ENCODE measurements around the gene TOR3A.

Gene TOR3A

GRCh38 chr1:179090923-179091322 is 9.1 kb downstream of the TOR3A start:
- TF ChIP-seq FOXP2 (optimal IDR thresholded peaks at IDR 0.05; ENCODE audit: borderline replicate concordance, extremely low read depth, extremely low read length, insufficient read depth) (no peak), POLR2AphosphoS5 (IDR thresholded peaks at IDR 0.05; ENCODE audit: low read depth, low read length) (no peak), SIN3A (IDR thresholded peaks at IDR 0.05; ENCODE audit: borderline replicate concordance, insufficient read depth, low read length) (no peak), TAF1 (IDR thresholded peaks at IDR 0.05; ENCODE audit: borderline replicate concordance, insufficient read depth, low read length) (no peak)
- TF ChIP-seq, protein P1, sequence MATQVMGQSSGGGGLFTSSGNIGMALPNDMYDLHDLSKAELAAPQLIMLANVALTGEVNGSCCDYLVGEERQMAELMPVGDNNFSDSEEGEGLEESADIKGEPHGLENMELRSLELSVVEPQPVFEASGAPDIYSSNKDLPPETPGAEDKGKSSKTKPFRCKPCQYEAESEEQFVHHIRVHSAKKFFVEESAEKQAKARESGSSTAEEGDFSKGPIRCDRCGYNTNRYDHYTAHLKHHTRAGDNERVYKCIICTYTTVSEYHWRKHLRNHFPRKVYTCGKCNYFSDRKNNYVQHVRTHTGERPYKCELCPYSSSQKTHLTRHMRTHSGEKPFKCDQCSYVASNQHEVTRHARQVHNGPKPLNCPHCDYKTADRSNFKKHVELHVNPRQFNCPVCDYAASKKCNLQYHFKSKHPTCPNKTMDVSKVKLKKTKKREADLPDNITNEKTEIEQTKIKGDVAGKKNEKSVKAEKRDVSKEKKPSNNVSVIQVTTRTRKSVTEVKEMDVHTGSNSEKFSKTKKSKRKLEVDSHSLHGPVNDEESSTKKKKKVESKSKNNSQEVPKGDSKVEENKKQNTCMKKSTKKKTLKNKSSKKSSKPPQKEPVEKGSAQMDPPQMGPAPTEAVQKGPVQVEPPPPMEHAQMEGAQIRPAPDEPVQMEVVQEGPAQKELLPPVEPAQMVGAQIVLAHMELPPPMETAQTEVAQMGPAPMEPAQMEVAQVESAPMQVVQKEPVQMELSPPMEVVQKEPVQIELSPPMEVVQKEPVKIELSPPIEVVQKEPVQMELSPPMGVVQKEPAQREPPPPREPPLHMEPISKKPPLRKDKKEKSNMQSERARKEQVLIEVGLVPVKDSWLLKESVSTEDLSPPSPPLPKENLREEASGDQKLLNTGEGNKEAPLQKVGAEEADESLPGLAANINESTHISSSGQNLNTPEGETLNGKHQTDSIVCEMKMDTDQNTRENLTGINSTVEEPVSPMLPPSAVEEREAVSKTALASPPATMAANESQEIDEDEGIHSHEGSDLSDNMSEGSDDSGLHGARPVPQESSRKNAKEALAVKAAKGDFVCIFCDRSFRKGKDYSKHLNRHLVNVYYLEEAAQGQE (IDR thresholded peaks at IDR 0.05; ENCODE audit: insufficient read depth in 1 of 2, low read depth in 2 of 2, low read length in 2 of 2): no peak

GRCh38 chr1:179091691-179092165 is 9.9 kb downstream of the TOR3A start:
- TF ChIP-seq TAF1 (IDR thresholded peaks at IDR 0.05; ENCODE audit: borderline replicate concordance, insufficient read depth, low read length) (no peak), POLR2AphosphoS5 (IDR thresholded peaks at IDR 0.05; ENCODE audit: low read depth, low read length) (no peak), SIN3A (IDR thresholded peaks at IDR 0.05; ENCODE audit: borderline replicate concordance, insufficient read depth, low read length) (no peak), FOXP2 (optimal IDR thresholded peaks at IDR 0.05; ENCODE audit: borderline replicate concordance, extremely low read depth, extremely low read length, insufficient read depth) (no peak)
- TF ChIP-seq, protein P1 (IDR thresholded peaks at IDR 0.05; ENCODE audit: insufficient read depth in 1 of 2, low read depth in 2 of 2, low read length in 2 of 2): no peak

DNA sequence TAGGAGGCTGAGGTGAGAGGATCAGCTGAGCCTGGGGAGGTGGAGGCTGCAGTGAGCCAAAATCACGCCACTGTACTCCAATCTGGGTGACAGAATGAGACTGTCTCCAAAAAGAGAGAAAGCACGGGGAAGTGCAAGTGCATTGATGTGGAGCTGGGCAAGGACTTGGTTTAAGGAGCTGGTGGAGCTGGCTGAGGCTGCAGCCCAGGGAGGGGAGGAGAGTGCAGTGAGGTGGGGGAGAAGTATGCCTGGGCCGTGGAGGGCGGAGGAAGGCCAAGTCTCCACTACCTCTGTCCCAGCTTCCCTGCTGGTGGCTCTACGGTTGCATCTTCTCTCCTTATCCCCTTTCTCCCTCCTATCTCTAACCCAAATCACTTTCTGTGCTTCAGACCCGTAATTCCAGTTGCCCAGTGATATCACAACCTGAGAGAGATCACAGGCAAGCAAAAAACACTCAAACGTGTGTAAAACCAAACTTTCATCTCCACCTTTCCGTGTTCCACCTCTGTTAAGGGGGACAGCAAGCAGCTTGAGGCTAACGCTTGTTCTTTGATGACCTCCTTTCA is 11.1 kb downstream of the TOR3A start:
- TF ChIP-seq, protein P1 (IDR thresholded peaks at IDR 0.05; ENCODE audit: insufficient read depth in 1 of 2, low read depth in 2 of 2, low read length in 2 of 2): no peak
- TF ChIP-seq SIN3A (IDR thresholded peaks at IDR 0.05; ENCODE audit: borderline replicate concordance, insufficient read depth, low read length) (no peak), FOXP2 (optimal IDR thresholded peaks at IDR 0.05; ENCODE audit: borderline replicate concordance, extremely low read depth, extremely low read length, insufficient read depth) (no peak)

GRCh38 chr1:179094818-179095217 is 12.9 kb downstream of the TOR3A start:
- TF ChIP-seq POLR2AphosphoS5 (IDR thresholded peaks at IDR 0.05; ENCODE audit: low read depth, low read length) (no peak), TAF1 (IDR thresholded peaks at IDR 0.05; ENCODE audit: borderline replicate concordance, insufficient read depth, low read length) (no peak), SIN3A (IDR thresholded peaks at IDR 0.05; ENCODE audit: borderline replicate concordance, insufficient read depth, low read length) (no peak), FOXP2 (optimal IDR thresholded peaks at IDR 0.05; ENCODE audit: borderline replicate concordance, extremely low read depth, extremely low read length, insufficient read depth) (no peak)
- TF ChIP-seq, protein P1 (IDR thresholded peaks at IDR 0.05; ENCODE audit: insufficient read depth in 1 of 2, low read depth in 2 of 2, low read length in 2 of 2): no peak

DNA sequence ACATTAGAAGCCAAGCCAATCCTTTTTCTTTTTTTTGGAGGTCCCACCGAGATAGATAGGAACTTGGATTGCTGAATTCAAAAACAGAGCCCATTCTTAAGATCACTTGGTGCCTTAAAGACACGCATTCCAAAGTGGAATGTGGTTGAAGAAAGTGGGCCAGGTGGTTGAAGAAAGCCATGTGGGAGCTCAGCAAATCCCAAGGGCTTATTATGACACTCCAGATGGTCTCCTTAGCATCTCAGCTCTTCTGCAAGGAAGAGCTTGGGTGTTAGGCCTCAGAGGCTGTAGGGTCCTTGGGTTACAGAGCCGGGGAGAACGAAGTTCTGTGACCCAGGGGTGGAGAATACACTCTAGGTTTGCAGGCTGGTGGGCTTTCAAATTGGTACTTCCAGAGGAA is 13.5 kb downstream of the TOR3A start:
- TF ChIP-seq TAF1 (IDR thresholded peaks at IDR 0.05; ENCODE audit: borderline replicate concordance, insufficient read depth, low read length) (no peak), FOXP2 (optimal IDR thresholded peaks at IDR 0.05; ENCODE audit: borderline replicate concordance, extremely low read depth, extremely low read length, insufficient read depth) (no peak), SIN3A (IDR thresholded peaks at IDR 0.05; ENCODE audit: borderline replicate concordance, insufficient read depth, low read length) (no peak), POLR2AphosphoS5 (IDR thresholded peaks at IDR 0.05; ENCODE audit: low read depth, low read length) (no peak)
- TF ChIP-seq, protein P1 (IDR thresholded peaks at IDR 0.05; ENCODE audit: insufficient read depth in 1 of 2, low read depth in 2 of 2, low read length in 2 of 2): no peak

Data from PFSK-1 (cell line).